ENCODE measurements around the gene LTBP2.

LTBP2 gene

DNA sequence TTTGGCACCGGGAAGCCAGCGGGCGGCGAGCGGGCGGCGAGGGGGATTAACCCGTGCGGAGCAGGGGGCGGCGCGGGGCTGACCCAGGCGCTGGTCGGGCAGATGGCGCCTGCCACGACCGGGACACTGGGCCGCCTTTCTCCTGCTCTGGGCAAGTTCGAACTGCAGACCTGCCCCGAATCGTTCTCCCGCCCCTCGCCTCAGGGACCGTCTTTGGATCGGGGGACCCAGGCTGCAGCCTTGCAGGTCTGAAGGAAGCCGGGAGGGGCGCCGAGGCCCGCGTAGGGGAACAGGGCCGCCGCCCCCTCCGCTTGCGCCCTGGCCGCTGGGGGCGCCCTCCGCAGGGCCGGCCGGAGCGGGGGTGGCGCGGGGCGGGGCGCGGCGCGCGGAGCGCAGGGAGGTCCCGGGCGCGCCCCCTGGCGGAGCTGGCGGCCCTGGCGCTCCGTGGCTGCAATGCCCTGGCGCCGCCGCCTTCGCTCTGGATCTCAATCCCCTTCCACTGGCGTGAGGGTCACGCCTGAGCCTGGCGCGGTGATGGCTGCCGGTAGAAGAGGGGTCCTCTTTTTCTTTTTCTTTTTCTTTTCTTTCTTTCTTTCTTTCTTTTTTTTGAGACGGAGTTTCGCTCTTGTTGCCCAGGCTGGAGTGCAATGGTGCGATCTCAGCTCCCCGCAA lies 449 bp upstream of the LTBP2 start:
- peak; percentile 59 to 70 for DNase-seq (ENCODE audit: low read depth in 2 of 2)

DNA sequence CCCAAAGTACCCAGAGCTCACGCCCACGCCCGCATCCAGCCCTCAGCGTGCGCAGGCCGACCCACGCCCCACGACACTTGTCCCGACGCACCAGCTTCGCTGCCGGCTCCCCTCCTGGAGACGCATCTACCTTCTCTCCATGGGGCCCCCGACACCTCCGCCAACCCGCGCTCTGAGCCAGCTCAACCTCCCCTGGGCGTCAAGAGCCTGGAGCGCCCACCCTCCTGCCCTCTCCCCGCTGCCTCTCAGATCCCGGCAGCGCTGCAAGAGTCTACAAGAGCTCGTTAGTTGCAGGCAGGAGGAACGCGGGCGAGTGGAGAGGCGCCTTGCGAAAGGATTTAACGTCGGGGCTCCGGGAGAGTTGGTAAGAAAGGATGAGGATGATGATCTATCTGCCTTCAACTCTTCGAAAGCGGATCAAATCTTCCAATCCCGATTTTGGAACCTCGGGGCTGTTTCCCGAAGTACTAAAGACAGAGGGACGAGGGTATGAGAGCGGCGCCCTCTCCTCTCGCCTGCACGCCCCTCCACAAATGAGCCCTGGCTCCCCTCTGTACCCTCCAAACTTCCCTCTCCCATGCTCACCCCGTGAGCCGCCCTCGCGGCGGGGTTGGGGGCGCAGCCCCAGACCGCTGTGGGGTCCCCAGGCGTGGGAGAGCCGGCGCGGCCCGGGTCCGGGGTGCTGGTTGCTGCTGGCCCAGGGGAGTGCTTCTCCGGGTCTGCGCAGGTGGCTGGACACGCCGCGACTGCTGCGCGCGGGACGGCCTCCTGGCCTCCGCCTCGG lies 979 bp downstream of the LTBP2 start:
- no peak for DNase-seq (ENCODE audit: low read depth in 2 of 2)

DNA sequence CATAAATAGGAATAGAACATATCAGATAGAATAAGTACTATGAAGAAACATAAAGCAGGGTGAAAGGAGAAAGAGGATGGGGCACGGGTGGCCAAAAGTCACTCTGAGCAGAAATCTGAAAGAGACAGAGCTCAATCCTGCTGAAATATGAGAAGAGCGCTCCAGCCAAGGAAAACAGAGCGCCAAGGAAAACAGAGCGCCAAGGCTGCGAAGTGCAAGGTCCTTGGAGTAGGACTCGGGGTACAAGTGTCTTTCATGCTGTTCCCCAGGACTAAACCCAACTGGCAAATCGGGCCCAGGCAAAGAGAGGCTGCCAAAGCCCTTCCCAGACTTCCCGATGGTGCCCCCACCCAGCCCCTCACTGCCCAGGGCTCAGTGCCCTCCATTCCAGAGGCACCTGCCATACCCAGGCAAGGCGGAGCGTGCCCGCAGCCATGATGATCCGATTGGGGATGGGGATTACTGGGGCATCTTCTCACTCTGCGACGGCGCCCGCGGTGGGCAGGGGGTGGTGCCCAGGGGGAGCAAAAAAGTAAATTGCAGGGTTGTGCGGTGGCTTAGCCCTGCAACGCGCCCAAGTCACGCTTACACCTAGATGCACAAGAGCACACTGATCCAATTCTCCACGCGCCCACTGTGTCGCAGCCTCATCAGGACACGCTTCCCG lies 1.7 kb downstream of the LTBP2 start:
- DNase-seq (ENCODE audit: low read depth in 2 of 2) = no peak

DNA sequence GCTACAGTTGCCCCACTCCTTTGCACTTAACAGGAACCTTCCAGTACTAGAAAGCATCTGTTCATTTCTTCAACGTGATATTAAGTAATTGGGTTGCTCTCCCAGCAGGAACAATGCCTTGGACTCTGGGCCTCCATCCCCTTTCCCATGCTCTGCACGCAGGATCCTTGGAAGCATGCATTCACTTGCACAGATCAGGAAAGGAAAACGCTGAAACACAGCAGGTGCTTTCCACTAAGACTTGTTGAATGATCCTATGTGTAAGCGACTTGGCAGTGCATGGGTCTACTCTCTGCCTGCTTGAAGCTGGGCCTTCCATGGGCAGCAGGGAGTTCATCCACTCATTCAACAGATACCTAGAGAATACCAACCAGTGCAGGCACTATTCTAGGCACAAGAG lies 2.3 kb downstream of the LTBP2 start:
- DNase-seq (ENCODE audit: low read depth in 2 of 2) = no peak

DNA sequence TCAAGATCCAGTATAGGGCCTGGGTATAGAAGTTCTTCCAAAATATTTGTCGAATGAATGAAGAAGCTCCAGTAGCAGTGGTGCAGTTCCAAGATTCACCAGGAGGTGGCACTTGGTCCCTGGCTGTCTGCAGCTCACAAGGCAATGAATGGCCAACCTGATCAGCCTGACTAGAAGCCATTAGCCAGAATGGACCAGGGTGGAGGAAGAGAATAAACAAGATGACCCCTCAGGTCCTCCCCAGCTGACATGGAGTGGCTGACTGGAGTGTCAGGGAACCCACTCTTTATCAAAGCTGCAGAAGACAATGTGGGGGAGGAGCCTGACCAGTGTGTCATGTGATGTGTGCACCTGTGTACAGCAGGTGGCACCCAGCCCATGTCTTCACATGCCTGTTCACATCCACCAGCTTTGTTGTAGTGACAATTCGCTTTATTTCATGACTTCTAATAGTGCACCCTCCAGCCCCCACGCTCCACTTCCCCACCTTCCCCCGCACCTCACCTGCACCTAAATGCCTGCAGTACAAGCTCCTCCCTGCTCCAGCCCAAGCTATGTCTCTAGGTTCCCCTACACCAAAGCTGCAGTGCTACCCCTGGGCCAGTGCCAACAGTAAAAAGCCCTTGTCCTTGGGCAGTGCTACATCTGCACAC lies 3.0 kb downstream of the LTBP2 start:
- peak; percentile 70 to 74 for DNase-seq (ENCODE audit: low read depth in 2 of 2)

DNA sequence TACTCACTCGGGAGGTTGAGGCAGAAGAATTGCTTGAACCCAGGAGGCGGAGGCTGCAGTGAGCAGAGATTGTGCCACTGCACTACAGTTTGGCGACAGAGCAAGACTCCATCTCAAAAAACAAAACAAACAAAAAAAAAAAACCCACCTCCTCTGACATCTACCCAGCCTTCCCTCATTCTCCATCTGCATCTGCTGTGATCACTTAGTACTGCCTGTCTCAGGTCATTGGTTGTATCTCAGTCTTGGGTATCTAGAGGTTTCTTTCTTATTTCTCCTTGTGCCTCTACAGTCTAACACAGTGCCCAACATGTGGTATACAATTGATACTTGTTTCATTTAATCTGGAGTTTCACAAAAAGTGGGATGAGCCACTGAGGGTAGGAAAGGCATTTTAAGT lies 5.3 kb downstream of the LTBP2 start:
- no peak for DNase-seq (ENCODE audit: low read depth in 2 of 2)

DNA sequence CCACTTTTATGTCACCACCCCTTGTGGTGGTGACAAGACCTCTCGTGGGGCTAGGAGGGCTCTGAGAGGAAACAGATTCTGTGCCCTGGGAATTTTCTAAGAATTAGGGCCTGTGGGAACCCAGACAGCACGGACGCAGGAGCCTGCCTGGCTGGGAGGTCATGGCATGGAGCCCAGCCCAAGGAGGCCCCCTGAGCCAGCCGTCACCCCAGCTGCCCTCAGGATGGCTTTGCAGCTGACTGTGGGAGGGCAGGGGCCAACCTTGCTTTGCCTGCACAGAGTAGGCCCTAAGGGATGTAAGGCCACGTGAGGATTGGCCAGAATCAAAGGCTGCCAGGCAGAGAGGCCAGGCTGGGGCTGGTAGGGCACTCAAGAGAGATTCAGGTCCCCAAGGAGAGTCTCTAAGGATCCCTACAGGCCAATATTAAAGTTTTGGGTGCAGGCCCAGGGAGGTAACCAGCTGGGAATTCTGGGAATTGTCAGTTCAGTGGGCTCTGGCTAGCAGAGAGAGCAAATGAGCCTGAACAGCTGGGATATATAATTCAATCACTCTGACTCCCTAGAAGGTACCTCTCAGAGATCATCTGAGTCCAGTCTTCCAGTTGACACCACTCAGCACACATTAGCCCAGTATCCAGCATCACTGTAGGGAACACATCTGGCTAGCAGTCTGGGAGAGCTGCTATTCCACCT lies 6.4 kb downstream of the LTBP2 start:
- no peak for DNase-seq (ENCODE audit: low read depth in 2 of 2)

DNA sequence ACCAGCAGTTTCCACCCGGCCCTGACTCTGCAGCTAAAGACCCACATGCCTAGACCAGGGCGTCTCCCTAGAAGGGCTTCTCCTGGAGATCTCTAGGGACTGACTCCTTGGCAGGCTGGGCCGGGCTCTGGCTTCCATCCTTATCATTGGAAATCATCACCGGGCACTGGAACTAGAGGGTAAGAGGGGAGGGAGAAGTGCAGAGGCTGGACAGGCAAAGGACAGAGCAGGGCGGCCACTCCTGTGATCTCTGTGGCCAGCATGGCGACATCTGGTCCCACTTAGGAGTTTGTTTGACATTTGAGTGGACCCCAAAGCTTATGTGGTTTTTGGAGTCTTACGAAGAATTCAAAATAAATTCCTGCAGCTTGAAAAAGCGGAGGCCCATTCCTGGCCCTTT lies 7.1 kb downstream of the LTBP2 start:
- DNase-seq (ENCODE audit: low read depth in 2 of 2) = no peak

DNA sequence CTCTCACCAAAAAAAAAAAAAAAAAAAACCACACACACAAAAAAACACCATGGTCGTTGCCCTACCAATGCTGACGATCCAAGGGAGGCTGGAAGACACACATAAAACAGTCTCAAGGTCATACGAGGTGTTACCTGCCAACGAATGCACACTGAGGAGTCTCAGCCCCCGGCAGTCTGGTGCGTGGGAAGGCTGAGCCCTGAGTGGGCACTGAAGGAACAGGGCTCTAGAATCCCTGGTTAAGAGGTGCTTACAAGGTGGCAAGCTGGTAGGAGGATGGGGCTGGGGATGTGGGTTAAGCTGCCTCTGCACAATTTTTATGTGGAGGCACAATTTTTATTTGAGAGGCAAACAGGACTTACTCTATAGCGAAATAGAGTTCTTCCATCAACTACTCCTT lies 7.9 kb downstream of the LTBP2 start:
- no peak for DNase-seq (ENCODE audit: low read depth in 2 of 2)

DNA sequence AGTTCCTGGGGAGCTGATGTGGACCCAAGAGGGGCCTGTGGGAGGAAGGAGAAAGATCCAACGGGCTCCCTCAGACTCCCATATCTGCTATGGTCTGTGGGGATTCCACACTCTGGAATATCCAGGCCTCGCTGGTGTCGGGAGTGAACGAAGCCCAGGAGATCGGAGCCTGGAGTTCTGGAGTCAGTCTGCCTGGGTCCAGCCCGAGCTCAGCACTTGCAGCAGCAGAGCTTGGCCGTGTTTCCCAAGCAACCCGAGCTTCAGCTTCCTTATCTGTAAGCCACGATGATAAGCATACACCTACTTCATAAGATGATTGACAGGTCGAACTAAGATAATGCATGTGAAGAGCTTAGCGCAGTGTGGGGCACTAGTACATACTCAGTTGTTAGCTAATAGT lies 10.1 kb downstream of the LTBP2 start:
- no peak for DNase-seq (ENCODE audit: low read depth in 2 of 2)

DNA sequence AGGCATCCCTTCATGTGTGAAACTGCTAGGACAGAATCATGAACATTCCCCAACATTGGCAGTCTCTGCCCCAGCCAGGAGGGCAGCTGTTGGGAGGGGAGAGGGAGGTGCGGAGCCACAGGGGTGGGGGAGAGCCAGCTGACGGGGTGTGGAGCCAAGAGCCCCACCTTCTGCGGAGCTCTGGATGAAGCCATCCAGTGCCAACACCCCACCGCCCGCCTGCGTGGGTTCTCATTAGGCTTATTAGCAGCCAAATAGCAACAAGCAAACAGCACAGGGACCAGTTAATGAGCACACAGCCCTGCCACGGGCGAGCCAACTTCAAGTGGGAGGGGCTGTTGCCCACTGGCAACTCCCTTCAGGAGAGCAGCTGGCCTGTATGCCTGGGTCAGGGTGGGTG lies 12.1 kb downstream of the LTBP2 start:
- no peak for DNase-seq (ENCODE audit: low read depth in 2 of 2)

DNA sequence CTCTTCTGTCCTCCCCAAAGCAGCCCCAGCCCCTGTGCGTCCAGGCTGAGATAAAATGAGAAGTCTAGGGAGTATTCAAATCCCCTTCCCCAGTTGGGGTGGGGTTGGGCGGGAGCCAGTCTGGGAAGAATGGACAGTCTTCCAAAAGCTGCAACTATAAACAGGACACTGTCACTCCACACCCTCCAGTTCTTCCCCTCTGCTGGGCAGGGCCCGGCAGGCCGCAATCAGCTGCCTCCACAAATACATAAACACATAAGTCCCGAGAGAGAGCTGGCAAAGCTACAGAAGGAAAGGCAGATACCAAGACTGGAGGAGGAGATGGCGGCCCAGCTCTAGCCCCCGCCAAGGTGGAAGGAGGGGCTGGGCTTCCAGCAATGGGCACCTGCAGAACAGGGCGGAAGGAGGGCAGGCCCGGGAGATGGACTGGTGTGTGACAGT lies 12.7 kb downstream of the LTBP2 start:
- no peak for DNase-seq (ENCODE audit: low read depth in 2 of 2)

DNA sequence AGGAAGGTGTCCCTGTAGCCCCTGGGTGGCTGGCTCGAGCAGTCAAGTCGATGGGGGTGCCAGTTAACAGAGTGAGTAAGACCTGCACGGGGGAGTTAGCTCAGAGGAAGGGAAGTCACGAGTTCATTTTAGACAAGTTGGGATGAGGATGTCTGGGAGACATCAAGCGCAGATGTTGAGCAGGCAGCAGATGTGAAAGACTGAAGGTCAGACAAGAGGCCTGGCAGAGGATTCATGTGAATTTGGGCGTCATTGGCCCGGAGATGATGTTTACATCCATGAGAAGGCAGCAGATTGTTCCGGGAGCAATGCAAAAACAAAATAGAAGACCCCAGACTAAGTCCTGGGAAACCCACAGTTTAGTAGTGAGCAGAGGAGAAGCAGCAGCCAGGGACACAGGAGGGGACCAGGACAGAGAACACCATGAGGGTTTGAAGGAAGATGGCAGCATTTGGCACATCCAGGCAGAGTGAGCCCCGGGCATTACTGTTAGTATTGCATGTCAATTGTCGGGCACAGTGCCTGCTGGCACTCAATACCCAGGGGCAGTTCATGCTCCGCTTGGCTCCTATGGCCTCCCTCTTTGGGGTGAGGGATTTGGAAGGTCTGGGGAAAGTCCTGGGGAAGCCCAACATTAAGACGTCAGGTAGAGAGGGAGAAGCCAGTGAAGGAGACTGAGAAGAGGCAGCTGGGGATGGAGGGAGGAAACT lies 15.1 kb downstream of the LTBP2 start:
- no peak for DNase-seq (ENCODE audit: low read depth in 2 of 2)

DNA sequence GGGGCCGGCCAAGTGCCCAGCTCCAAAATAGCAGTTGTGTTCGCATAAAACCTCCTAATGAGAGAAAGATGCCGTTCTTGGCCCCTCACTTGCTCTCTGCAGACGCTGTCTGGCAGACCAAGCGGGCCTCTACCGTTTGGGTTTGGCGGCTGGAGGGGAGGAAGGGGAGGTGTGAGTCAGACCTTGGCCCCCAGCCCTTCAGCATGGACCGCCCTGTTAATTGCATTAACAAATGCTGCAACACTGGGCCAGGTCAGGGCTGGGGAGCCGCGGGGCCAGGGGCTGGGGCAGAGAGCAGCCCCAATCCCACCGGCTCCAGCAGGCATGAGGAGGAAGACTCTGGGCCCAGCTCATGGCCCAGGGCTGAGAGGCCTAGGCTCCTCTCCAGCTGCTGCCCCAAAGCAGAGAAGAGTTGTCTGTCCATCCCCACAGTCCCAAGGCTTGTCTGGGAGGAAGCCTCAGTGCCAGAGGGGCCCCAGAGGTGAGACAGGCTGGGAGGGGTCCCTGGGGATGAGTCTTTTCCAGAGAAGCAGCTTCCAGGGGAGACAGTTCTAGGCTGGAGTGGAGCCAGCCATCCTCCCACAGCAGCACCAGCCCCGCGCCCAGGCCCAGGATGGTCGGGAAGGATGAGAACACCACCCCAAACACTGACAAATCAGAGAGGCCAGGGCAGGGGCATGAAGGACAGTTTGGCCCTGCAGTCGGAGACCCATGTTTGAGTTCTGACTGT lies 16.9 kb downstream of the LTBP2 start:
- DNase-seq (ENCODE audit: low read depth in 2 of 2) = no peak

DNA sequence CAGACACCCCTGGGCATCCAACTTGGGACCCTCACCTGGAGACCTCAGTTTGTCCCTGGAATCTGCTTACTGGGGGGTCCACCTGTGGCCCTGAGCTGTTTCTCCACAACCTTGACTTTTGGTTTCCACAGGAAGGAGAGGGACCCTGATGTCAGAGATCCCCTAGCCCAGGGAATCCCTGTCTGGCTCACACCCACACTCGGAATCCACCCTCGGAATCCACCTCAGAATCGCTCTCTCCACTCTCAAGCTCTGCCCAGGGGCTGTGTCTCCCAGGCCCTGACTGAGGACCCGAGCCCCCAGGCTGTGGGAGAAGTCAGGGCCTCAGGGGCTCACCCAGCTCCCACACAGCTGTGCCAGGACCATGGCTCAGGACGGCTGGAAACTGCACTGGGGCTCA lies 17.4 kb downstream of the LTBP2 start:
- no peak for DNase-seq (ENCODE audit: low read depth in 2 of 2)

DNA sequence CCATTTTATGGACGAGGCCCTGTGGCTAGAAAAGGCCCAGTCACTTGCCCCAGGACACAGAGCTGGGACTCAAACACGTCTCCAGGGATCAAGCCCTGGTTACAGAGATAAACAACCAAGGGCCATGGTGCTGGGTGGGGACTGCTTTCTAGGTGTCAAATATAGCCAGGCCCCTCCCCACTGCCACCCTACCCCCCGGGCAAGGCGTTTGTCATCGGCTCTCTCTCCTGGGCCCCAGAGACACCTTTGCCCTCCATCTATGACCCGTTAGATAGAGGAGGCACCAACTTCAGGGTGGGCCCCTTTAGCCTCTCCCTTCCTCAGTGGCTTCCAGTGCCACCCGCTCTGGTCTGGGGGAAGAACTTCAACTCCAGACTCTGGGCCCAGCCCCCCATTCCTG lies 18.0 kb downstream of the LTBP2 start:
- no peak for DNase-seq (ENCODE audit: low read depth in 2 of 2)

DNA sequence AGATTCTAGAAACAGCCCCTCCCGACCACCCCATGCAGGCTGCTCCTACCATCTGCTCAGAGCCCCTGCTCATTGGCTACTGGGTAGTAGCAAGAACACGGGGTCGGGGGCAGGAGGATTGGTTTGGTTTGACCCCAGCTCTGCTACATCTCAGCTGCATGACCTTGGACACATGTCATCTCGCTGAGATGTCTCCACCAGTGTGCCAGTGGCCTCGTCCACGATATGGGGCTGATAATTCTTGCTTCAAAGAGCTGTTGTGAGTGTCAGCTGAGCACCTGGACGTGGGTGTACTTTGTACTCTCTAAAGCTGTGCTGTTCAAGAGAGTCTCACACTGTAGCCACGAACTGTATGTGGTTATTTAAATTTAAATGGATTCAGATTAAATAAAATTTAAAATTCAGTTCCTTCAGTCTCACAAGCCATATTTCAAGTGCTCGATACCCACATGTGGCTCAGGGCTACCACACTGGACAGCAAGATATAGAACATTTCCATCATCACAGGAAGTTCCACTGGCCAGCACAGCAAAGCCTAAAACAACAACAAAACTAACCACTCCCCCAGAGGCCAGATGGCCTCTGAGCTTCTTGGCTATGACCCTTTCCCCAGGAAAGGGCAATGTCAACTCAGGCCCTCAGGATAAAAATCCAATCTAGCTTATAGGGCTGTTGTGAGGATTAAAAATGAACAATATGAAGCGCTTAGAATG lies 18.6 kb downstream of the LTBP2 start:
- DNase-seq (ENCODE audit: low read depth in 2 of 2) = no peak

DNA sequence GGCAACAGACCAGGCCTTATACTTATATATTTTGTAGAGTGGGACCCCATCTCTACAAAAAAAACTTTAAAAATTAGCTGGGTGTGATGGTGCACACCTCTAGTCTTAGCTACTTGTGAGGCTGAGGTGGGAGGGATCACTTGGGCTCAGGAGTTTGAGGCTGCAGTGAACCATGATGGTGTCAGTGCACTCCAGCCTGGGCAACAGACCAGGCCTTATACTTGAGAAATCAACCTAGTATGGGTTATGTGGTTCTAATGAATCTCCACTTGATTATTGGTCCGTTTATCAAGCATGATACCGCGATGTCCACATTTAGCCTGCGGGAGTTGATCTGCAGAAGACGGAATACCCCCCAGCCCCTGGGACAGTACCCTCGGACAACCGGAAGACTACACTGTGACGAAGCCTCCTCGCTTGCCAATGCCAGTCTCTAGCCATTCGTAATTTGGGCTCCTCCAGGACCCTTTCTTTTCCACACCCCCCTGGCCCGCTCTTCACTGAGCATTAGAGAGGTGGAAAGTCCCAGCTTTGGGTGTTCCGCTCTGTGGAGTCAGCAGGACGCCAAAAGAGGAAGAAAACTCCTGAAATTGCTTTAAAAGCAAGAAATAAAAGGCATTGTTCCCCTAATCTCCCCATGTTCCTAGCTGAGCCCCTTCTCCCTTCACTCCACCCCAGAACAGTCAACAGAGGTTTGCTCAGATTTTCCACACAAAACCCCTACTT lies 19.4 kb downstream of the LTBP2 start:
- DNase-seq (ENCODE audit: low read depth in 2 of 2) = no peak

DNA sequence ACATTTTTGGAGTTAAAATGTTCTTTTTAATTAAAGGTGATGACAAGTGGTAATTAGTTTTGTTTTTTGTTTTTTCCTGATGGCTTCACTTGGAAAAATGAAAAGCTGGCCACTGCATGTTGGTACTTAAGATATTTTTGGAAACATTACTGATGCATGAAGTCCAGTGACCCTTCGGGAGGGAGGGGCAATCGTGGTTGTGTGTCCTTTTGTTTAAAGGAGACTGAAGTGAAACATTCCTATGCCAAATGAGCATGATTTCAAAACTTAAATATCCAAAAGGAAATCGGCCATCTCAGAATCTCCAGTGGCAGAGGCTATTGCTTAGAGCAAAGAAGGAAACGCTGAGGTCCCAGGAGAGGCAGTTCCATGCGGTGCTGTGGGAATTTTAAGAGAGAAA lies 20.1 kb downstream of the LTBP2 start:
- DNase-seq (ENCODE audit: low read depth in 2 of 2) = no peak
